ENCODE data around the gene TMEM178B.

- TF ChIP-seq, protein P1, sequence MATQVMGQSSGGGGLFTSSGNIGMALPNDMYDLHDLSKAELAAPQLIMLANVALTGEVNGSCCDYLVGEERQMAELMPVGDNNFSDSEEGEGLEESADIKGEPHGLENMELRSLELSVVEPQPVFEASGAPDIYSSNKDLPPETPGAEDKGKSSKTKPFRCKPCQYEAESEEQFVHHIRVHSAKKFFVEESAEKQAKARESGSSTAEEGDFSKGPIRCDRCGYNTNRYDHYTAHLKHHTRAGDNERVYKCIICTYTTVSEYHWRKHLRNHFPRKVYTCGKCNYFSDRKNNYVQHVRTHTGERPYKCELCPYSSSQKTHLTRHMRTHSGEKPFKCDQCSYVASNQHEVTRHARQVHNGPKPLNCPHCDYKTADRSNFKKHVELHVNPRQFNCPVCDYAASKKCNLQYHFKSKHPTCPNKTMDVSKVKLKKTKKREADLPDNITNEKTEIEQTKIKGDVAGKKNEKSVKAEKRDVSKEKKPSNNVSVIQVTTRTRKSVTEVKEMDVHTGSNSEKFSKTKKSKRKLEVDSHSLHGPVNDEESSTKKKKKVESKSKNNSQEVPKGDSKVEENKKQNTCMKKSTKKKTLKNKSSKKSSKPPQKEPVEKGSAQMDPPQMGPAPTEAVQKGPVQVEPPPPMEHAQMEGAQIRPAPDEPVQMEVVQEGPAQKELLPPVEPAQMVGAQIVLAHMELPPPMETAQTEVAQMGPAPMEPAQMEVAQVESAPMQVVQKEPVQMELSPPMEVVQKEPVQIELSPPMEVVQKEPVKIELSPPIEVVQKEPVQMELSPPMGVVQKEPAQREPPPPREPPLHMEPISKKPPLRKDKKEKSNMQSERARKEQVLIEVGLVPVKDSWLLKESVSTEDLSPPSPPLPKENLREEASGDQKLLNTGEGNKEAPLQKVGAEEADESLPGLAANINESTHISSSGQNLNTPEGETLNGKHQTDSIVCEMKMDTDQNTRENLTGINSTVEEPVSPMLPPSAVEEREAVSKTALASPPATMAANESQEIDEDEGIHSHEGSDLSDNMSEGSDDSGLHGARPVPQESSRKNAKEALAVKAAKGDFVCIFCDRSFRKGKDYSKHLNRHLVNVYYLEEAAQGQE (IDR thresholded peaks at IDR 0.05; ENCODE audit: insufficient read depth in 1 of 2, low read depth in 2 of 2, low read length in 2 of 2): no peak
- TF ChIP-seq SIN3A (IDR thresholded peaks at IDR 0.05; ENCODE audit: borderline replicate concordance, insufficient read depth, low read length) (no peak), POLR2AphosphoS5 (IDR thresholded peaks at IDR 0.05; ENCODE audit: low read depth, low read length) (no peak), TAF1 (IDR thresholded peaks at IDR 0.05; ENCODE audit: borderline replicate concordance, insufficient read depth, low read length) (no peak)
Observed at GRCh38 chr7:141246426-141246825, 172.6 kb downstream of the TMEM178B start.

All from PFSK-1 (cell line).